Measurements from ENCODE around the gene MDFI. TPM values are rescaled to one million over a fixed set of nuclear protein-coding genes. Genes with fewer than 3 reads are reported as not detected.

Gene MDFI
- total RNA-seq, 1 donor from 2014 or later, result 33.7 TPM

- no peak for DNase-seq
These were observed 50.1 kb downstream of the MDFI start for GRCh38 chr6:41688256-41688965.

- DNase-seq, result no peak
These were observed 51.1 kb downstream of the MDFI start for GRCh38 chr6:41689171-41690008.

DNA sequence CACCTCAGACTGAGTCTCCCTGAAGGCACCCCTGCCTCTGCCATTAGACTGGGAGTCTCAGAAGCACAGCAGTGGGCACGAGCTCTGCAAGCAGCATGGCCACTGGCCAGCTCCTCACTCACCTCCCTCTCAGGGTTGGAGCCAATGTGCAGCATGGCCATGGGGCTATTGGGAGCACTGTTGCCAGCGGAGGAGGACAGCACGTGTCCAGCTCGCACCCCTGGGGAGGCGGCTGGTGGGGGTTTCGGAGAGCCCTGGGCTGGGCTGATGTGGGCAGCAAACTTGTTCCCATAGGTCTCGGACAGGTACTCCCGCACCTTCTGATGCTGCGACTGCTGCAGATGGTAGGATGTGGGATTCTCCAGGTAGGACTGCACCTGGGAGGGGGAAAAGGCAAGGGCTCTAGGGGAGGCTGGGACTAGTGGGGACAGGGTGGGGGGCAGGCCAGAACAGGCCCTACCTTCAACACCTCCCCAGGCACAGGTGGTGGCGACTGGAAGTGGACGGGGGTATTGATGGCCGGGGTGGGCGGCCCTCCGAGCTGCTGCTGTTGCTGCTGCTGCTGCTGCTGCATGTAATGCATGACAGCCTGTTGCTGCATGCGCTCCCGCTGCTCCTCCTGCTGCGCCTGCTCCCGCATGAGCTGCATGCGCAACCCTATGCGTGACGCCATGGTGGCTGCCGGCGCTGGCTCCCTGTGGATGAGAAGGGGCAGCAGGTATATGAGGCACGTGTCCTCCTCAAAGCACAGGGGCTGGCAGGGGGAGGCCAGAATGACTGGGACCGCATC lies 52.5 kb downstream of the MDFI start:
- no peak for DNase-seq

DNA sequence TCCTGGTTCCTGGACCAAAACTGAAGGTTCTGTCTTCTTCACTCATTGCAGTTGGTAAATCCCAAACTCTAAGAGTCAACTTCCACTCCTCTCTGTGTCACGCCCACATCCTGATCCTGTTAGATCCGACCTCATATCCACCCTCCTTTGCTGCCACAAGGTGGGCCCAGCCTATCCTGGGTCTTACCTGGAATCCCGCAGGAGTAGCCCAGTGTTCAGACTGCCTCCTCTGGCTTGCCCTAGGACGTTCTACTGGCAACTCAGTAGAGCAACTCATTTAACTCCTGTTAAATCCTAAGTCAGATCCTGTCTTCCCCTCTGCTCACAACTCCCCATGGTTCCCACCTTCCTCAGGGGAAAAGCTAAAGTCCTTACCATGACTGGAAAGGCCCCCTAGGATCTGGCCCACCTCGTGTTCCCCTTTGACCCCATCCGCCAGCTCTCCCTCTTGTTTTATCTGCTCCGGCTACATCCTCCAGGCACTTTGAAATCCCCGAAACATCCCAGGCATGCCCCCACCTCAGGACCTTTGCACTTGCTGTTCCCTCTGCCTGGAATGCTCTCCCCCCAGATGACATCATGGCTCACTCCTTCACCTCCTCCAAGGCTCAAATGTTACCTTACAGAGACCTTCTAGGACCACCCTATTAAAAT lies 53.3 kb downstream of the MDFI start:
- no peak for DNase-seq

GRCh38 chr6:41692080-41692675 lies 53.9 kb downstream of the MDFI start:
- no peak for DNase-seq

DNA sequence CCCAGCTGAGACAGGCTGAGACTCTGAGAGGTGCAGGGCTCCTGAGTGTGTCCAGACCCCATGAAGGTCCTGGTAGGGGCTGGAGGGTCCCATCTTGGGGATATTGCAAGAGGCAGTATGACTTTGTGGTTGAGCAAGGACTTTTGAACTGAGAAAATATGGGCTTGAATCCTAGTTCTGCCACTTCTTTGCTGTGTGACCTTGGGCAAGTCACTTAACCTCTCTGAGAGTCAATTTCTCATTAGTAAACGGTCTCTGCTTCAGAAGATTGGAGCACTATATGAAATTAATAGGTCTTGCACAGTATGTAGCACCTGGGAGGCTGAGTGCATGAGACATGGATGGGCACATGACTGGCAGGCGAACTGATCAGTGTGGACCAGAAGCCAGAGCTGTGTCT lies 54.5 kb downstream of the MDFI start:
- no peak for DNase-seq

DNA sequence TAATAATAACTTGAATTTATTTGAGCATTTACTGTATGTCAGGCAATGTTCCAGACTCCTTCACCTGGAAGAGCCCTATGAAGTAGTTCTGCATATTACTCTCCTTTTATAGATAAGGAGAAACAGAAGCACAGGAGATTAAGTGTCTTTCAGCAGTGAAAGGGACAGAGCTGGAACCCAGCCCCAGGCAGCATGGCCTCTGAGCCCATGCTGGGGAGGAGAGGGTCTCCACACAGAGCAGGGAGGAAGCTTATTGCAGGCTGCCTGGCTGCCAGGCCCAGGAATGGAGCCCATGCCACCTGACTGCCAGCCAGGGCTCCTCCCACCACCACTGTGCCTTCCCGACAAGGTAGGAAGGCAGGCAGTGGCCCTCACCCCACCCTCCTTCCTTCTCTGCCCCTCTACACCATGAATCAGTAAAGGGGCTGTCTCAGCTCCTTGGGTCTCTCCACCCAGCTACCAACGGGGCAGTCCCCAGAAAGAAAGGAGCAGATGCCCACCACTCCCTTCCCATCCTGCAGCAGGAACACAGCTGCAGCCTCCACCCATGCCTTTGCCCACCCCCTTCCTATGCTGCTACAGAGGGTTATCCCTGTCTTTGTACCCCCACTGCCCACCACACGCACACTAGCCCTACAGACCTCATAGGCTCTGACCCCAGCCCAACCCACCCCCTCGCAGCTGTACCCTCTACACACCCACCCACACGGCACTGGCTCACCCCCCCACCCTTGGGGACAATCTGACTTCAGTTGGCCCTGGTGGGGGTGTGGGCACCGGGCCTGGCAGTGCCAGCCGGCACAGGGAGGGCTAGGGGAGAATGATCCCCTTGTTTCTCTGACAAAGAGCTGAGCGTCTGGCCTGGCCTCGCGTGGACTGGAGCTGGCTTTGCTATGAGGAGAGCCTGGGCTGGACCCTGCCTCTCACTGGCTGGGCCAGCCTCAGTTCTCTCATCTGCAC lies 55.3 kb downstream of the MDFI start:
- DNase-seq, result no peak

GRCh38 chr6:41694815-41695526 lies 56.7 kb downstream of the MDFI start:
- no peak for DNase-seq

GRCh38 chr6:41695825-41696224 lies 57.6 kb downstream of the MDFI start:
- DNase-seq, result no peak

GRCh38 chr6:41696788-41697187 lies 58.5 kb downstream of the MDFI start:
- no peak for DNase-seq

- DNase-seq, result peak; percentile 55
These were observed 59.9 kb downstream of the MDFI start for GRCh38 chr6:41697861-41698781.

DNA sequence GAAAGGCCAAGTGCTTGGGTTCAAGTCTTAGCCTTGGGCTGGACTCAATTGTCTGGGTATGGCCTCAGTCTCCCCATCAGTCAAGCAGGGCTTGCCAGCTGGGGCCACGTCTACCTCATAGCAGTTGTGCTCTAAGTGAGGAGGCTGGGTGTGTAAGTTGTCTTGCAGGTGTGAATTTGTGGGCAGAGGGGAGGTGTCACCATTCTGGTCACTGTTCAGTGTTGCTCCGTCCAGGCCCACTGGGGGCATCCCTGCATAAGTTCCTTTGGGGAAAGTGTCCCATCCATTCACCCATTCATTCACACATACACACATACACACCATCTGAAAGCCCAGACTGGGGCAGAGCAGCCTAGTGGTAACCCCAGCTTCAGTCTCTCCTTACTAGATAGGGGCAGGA lies 60.8 kb downstream of the MDFI start:
- DNase-seq, result no peak

- DNase-seq, result no peak
These were observed 62.4 kb downstream of the MDFI start for GRCh38 chr6:41700463-41701347.

DNA sequence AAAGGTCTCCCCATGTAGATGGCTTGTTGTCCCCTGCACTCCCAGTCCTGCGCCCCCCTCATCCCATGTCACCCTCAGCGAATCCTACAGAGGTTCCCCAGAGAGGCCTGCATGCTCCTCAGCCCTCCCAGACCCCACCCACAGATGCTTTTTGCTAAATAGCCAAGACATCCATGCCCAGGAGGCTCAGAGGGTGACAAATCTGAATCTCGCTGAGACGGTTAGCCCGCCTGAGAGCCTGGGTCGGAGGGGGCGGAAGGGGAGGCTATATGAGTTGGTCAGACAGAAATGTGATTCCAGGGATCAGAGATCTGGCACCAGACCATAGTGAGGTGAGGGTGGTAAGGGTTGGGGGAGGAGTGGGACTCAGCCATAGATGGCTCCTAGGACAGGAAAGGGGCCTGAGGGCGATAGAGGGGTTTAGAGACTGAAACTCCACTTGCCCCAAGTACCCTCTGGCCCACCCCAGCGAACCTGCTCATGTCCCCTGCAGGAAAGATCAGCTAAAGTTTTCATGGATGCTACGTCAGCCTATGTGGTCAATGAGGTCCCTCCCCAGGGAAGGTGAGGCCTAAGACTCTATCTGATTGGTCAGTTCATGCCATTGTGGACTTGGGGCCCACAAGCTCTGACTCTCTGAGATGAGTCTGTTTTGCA lies 63.9 kb downstream of the MDFI start:
- no peak for DNase-seq

DNA sequence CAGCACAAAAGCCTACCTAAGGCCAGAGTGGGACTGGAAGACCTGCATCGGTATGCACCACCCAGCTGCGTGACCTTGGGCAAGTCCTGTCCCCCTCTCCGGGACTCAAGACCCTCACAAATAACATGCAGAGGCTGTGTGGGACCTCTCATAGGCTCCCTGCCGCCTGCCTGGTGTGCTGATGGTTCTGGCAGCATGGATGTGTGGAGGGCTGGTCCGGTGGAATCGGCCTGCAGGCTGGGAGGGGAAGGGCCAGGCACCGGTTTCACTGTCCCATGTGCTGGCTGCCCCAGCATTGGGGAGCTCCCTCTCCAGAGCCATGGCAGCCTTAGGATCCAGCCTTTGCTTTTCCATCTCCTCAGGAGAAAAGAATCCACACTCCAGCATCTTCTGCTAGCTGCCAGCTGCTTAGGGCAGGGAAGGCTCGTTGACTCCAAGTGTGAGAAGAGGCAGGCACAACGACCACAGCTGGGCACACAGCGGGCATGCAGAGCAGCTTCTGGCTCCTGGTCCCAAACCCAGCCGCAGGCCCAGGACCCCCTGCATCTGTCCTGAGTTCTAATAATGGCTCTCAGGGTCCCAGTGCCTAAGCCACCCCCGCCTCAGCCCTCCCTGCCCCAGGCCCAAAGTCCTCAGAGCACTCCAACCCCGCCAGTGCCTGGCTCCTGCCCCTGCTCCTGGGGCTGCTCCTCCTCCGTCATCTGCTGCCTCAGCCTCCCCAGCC lies 64.7 kb downstream of the MDFI start:
- DNase-seq, result no peak
